Stimulated activated CD4-positive, alpha-beta T cell treated with anti-CD3 and anti-CD28 coated beads, Interleukin-1b, Interleukin-23, amount 100 ng/mL, for 4 hours (primary cell): ENCODE measurements around the gene RAB3D.

ENCODE experiments used
- DNase-seq, 2 donors: peaks; one replicate each; pipeline ENCODE4 v3.0.0-alpha.2; 2020; ENCODE audit warnings: low read depth in 2 of 2

Gene RAB3D

DNA sequence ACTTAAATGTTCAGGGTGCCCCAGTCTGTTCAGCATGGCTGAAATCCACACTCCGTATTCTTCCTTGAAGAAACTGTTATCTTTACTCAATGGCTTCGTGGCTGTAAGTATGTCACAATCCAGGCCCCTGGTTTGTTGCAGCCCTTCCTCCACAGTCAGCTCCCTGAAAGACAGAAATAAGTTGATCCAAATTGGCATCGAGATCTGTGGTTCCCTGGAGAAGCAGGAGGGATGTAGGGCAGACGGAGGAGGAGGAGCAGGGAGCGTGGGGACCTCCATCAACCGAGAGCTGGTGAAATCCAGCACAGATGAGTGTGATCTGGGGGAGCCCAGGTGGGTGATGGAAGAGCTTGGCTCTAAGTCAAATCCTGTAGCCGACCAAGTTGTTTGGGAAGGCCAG is 43.2 kb downstream of the RAB3D start:
- no peak for DNase-seq

DNA sequence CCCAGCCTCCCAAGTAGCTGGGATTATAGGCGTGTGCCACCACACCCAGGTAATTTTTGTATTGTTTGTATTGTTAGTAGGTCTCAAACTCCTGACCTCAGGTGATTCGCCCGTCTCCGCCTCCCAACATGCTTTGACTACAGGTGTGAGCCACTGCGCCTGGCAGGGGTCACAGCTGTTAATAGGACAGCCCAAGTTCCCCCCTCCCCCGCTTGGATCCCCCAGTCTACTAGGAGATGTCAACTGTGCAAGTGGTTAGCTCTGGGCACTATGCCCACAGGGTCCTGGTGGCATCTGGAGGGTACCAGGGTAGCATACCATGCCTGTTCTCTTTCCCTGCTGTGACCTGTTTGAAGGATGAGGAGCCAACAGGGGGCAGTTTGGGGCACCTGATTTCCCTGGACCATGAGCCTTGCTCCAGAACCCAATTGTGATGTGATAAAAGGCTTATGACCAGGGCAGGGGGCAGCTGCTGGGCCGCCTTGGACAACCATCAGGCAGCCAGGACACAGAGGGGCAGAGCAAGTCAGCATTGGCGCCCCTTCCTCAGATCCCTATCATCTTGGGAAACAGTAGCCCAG is 43.7 kb downstream of the RAB3D start, which contains the start of gene TSPAN16:
TSPAN16 (plus strand) TSS at position 496 of the 581 bp plus-strand sequence. CDS start 138 bp downstream, outside the sequence.
- no peak for DNase-seq

DNA sequence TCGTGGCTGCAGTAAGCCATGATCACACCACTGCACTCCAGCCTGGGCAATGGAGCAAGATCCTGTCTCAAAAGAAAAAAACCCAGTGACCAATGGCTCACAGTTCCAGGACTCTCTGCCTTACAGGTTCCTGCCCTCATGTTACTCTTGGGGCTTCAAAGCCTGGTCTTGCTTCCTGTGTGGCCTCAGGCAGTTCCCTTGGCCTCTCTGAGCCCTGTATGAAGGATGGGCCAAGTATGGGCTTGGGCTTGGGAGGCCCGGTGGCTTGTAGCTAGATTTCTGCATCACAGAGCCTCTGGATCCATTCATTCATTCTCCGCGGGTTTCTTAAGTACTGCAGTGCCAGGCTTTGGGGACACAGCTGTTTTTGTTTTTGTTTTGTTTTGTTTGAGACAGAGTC is 44.3 kb downstream of the RAB3D start:
- no peak for DNase-seq

DNA sequence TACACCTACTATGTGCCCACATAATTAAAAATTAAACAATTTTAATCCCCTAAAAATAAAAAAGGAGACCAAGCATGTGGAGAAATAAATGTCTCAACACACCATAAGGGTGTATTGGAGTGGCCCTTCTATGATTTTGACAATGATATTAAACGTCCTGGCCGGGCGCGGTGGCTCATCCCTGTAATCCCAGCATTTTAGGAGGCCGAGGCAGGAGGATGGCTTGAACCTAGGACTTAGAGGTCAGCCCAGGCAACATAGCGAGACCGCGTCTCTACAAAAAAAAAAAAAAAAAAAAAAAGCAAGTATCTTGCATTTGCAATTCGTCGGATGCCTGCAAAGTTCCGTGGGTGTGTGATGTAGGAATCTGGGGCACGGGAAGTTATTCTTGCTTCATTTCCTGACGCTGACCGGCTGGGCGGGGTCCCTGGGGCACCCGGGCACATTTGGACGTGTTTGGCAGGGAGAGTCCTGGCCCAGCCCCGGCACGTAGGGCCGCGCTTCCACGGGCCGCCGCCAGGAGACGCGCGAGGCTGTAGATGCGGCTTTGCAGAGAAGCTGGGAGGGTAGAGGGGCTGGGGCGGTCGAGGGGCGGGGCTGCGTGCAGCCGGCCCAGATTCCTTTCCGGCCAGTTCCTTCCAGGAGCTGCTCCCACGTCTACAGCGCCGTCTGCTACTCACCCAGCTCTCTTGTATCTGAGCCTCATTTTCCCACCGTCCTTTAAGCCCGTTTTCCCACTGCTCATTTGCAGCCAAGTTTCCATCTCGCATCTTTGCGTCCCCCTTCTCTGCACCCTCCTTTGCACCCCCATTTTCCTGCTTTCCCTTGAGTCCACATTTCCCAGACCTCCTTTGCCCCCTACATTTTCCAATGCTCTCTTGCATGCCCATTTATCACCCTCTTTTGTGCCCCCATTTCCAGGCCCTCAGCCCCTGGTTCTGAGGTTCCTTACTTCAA is 45.7 kb downstream of the RAB3D start:
- peak; percentile 68 to 79 for DNase-seq

DNA sequence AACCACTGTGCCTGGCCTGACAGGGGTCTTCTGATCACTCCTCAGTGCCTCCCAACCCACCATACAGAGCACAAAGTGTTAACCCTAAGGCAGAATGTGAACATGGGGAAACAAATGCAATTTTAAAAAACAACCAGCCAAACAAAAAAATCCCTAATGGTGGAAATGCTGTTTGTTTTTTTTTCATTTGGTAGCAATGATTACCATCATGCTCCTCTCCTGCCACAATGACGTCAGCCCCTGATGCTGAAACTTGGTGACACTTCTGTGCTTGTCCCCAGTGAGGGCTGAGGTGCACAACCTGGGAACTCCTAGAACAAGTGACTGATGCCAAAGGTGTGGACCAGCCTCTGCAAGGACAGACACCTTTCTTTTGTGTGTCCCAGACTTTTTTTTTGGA is 47.5 kb downstream of the RAB3D start:
- no peak for DNase-seq

DNA sequence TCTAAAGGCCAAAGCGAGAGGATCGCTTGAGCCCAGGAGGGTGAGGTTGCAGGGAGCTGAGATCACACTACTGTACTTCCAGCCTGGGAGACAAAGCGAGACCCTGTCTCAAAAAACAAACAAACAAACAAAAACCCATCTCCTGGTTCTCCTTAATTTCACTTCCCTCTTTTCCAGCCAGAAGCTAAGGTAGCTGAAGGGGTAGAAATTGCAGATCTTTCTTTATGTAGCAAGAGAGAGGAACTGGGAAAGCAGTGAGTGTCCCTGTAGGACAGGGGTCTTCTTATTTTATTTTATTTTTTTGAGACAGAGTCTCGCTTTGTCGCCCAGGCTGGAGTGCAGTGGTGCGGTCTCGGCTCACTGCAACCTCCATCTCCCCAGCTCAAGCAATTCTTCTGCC is 48.0 kb downstream of the RAB3D start:
- no peak for DNase-seq

DNA sequence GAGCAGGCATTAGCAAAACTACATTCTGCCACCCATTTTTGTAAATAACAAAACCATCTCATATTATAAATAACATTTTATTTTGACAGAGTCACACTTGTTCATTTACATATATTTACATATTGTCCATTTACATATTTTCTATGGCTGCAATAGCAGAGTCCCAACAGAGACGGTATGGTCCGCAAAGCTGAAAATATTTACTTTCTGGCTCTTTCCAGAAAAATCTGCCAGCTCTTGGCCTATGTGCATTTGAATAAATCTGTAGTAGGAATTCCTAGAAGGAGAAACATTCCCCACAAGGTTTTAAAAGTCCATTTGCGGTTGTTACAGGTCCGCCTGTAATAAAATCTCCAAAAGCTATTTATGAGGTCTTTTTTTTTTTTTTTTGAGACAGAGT is 49.2 kb downstream of the RAB3D start:
- DNase-seq = no peak

DNA sequence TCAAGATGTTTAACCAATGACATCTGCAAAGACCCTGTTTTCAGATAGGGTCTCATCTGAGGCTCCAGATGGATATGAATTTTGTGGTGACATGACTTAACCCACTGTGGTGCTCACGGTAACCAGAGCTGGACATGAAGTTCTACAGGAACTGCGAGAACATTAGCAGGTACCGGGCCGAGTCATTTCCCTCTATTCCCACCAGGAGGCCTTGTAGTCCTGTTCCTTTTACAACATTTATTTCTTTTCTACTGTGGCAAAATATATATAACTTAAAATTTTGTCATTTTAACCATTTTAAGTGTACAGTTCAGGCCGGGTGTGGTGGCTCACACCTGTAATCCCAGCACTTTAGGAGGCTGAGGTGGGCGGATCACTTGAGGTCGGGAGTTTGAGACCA is 51.1 kb downstream of the RAB3D start:
- DNase-seq = no peak

DNA sequence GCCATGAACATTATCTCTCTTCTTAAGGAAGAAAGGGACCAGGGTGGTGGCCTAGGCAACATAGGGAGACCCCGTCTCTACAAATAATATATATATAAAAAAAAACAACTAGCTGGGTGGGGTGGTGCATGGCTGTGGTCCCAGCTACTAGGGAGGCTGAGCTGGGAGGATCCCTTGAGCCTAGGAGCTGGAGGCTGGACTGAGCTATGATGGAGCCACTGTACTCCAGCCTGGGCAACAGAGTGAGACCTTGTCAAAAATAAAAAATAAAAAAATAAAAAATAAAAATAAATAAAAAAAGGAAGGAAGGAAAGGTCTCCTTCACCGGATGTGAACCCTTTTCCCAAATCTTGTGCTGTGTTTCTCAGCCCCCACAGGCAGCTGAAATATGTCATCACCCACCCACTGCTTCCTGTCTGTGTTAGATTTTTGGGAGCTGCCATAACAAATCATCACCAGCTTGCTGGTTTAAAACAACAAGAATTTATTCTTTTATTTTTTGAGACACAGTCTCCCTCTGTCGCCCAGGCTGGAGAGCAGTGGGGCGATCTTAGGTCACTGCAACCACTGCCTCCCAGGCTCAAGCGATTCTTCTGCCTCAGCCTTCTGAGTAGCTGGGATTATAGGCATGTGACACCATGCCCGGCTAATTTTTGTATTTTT is 53.0 kb downstream of the RAB3D start:
- DNase-seq = no peak

DNA sequence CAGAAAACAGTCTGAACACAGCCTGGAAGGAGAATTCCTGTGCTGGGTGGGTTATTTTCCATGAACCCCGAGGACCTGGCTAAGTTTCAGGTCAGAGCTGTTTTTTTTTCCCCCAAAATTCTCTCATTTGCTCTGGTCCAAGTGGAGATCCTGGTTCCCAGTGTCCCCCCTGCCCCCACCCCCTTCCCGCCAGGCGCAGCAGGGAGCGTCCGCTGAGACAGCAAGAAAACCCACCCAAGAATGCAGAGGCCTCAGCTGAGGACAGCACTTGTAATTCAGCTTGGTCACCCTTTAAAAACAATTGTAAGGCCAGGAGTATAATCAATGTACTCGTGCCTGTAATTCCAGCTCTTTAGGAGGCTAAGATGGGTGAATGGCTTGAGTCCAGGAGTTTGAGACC is 54.9 kb downstream of the RAB3D start:
- no peak for DNase-seq

DNA sequence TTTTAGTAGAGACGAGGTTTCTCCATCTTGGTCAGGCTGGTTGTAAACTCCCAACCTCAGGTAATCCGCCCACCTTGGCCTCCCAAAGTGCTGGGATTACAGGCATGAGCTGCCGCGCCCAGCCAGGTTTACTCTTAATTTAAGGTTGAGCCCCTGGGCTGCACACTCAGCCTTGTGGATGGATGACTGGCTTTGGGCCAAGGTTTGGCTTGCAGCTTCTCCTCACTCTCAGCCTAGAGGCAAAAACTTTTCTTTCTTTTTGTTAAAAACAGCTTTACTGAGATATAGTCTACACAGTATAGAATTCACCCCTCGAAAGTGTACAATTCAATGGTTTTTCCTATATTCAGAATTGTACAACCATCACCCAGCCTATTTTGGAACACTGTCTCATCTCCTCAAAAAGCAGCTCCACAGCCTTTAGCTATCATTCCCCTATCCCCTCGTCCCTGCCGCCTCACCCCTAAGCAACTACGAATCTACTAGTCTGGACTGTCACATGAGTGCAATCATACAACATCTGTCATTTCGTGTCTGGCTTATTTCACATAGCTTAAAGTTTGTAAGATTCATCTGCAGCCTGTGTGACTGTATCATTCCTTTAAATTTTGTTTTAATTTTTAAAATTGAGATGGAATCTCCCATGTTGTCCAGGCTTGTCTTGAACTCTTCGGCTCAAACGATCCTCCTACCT is 58.0 kb downstream of the RAB3D start:
- DNase-seq = no peak

DNA sequence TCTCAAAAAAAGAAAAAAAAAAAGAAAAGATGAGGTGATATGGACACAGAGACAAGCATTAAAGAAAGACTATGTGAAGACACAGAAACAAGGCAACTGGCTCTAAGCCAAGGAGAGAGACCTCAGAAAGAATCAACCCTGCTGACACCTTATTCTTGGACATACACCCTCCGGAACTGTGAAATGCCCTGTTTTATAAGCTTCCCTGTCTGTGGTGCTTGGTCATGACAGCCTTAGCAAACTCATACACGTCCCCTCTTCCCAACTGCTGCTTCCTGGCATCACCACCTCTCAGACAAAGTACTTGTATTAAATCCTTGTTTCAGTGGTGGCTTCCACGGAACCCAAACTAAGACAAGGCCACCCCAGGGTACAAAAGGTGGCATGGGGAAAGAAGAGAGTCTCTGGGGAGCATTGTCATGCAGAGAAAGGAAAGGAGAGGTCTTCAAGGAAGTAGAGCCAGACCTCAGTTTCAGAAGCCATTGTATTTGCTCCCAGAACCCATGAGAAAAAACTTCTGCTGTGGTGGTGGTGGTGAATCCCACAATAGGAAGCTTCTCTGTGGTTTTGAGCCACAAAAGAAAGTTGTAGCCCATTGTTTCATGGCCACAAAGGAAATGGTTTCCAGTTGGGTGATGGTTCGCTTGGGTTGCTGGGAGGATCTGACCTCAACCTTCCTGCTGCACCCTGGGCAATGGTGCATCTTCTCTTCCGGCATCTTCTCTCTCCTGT is 59.8 kb downstream of the RAB3D start:
- no peak for DNase-seq

DNA sequence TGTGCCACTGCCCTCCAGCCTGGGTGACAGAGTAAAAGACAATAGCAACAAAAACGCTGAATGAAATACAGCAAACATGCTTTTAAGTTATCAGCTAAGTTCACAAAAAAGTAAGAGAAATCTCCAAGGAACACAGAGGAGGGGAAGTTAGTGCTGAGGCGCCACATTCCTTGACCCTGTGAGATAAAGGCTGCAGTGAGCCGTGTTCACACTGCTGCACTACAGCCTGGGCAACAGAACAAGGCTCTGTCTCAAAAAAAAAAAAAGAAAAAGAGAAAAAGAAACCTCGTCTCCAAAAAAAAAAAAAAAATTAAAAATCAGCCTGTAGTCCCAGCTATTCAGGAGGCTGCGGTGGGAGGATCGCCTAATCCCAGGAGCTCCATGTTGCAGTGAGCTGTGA is 60.8 kb downstream of the RAB3D start:
- no peak for DNase-seq

DNA sequence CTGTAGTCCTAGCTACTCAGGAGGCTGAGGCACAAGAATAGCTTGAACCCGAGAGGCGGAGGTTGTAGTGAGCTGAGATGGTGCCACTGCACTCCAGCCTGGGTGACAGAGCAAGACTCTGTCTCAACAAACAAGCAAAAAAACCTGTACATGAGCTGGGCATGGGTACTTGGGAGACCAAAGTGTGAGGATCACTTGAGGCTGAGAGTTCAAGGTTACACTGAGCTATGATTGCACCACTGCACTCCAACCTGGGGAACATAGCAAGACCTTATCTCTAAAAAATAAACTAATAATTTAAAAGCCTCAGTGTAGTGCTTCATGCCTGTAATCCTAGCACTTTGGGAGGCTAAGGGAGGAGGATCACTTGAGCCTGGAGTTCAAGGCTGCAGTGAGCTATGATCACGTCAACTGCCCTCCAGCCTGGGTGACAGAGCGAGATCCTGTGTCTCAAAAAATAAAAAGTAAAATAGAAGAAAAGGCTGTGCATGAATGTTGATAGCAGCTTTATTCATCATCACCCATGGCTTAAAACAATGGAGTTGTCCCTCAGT is 64.8 kb downstream of the RAB3D start:
- no peak for DNase-seq

DNA sequence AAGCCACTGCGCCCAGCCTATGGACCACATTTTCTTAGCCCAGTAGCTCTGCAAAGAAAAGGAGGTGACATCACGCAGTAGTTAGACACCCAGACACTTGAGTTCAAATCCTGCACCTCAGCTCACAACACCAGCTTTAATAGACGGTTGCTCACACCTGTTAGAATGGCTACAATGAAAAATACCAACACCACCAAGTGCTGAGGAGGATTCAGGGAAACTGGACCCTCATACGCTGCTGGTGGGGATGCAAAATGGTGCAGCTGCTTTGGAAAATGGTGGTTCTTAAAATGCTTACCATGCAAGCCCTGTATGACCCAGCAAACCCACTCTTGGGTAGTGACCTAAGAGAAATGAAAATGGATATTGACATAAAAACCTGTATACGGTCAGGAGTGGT is 65.5 kb downstream of the RAB3D start:
- DNase-seq = no peak

DNA sequence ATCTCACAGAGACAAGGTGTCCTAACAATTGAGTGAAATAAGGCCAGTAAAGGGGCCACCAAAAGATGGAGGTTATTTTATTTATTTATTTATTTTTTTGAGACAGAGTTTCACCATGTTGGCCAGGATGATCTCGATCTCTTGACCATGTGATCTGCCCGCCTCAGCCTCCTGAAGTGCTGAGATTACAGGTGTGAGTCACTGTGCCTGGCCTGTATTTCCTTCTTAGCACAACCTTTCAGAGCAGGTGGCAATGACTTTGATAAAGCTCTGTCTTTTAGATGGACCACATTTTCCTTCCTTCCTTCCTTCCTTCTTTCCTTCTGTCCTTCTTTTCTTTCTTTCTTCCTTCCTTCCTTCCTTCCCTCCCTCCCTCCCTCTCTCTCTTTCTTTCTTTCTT is 66.2 kb downstream of the RAB3D start:
- DNase-seq = no peak
